ENCODE results near the gene GATA2. TPM values are rescaled to one million over a fixed set of nuclear protein-coding genes. Genes with fewer than 3 reads are reported as not detected.

The GATA2 gene
- total RNA-seq, 4 donors from 2014 or later, result 5.4 to 16.0 (median 8.1) TPM

DNA sequence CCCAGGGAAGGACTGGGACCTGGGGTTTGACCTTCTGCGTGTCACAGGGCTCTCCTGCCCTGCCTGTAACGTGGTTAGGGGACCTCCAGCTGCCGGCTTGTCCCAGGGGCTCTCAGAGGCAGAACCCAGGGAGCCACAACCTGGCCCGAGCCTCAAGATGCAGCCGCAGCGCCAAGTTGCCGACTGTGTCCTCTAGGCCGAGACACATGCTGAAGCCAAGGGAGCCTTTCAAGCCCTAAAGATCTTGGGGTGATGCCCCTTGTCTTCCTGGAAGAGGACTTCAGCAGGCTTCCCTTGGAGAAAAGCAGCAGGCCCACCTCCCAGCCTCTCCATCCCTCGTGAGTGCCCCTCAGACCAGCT is 33.6 kb downstream of the GATA2 start:
- WGBS, 2 donors (ENCODE audit: low coverage in 1 of 2), result 80% methylated on average over 8 of the region's 9 CpGs; no CpG with 5 or more reads in 1 of the 2 donors
- Histone ChIP-seq H3K4me3 (no peak overlapping the region), H3K36me3 (no peaks in the 10 kb centered on the region), H3K9me3 (no peaks in the 10 kb centered on the region), H3K27ac (no peak overlapping the region), H3K4me1 (no peaks in the 10 kb centered on the region), H3K27me3 (peaks cover 38% of the 10 kb centered on the region)
- TF ChIP-seq CTCF (IDR thresholded peaks at IDR 0.05), result no peak
- TF ChIP-seq EP300 (IDR thresholded peaks at IDR 0.05), result no peak
- TF ChIP-seq POLR2A (IDR thresholded peaks at IDR 0.05), result no peak
- TF ChIP-seq POLR2AphosphoS5 (IDR thresholded peaks at IDR 0.05), result no peak
- no peak for ATAC-seq

GRCh38 chr3:128458746-128459460 is 34.1 kb downstream of the GATA2 start:
- WGBS, 2 donors (ENCODE audit: low coverage in 1 of 2), result 65 to 100% methylated on average over 2 to 5 of the region's 18 CpGs
- Histone ChIP-seq H3K9me3 (no peaks in the 10 kb centered on the region), H3K4me3 (no peak overlapping the region), H3K27me3 (peaks cover 43% of the 10 kb centered on the region), H3K27ac (no peak overlapping the region), H3K4me1 (no peaks in the 10 kb centered on the region), H3K36me3 (no peaks in the 10 kb centered on the region)
- TF ChIP-seq EP300 (IDR thresholded peaks at IDR 0.05) (no peak), POLR2AphosphoS5 (IDR thresholded peaks at IDR 0.05) (no peak), POLR2A (IDR thresholded peaks at IDR 0.05) (no peak), CTCF (IDR thresholded peaks at IDR 0.05) (no peak)
- ATAC-seq, result no peak

DNA sequence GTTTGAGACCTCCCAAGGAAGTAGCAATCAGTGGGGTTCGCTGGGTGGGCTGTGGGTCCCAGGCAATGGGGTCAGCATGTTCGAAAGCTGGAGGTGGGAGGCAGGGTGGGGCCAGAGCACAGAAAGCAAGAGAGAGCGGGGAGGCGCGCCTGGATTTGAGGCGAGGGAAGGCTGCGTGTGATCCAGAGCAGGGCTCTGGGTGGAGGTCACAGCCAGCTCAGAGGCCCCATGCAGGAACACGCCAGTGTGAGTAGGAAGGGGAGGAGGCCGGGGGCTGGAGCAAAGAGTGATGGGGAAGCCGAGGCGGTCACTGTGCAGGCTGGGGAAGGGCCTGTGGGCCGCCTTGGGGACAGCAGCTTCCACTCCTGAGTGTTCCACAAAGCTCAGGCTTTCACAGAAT is 35.1 kb downstream of the GATA2 start:
- H3K9me3 ChIP-seq, result no peaks in the 10 kb centered on the region
- no peaks in the 10 kb centered on the region for H3K4me1 ChIP-seq
- H3K27ac ChIP-seq, result no peak overlapping the region
- no peak overlapping the region for H3K4me3 ChIP-seq
- H3K27me3 ChIP-seq, result peaks cover 46% of the 10 kb centered on the region
- H3K36me3 ChIP-seq, result no peaks in the 10 kb centered on the region
- whole genome bisulfite sequencing, 2 donors (ENCODE audit: low coverage in 1 of 2), result 66% methylated on average over 11 of the region's 12 CpGs; no CpG with 5 or more reads in 1 of the 2 donors
- TF ChIP-seq POLR2AphosphoS5 (IDR thresholded peaks at IDR 0.05) (no peak), EP300 (IDR thresholded peaks at IDR 0.05) (no peak), CTCF (IDR thresholded peaks at IDR 0.05) (no peak), POLR2A (IDR thresholded peaks at IDR 0.05) (no peak)
- no peak for ATAC-seq

- WGBS, 2 donors (ENCODE audit: low coverage in 1 of 2), result 40 to 83% methylated on average over 3 to 6 of the region's 27 CpGs
- no peaks in the 10 kb centered on the region for H3K9me3 ChIP-seq
- TF ChIP-seq POLR2AphosphoS5 (IDR thresholded peaks at IDR 0.05) (no peak), EP300 (IDR thresholded peaks at IDR 0.05) (no peak), POLR2A (IDR thresholded peaks at IDR 0.05) (no peak), CTCF (IDR thresholded peaks at IDR 0.05) (no peak)
- no peak for ATAC-seq
- H3K4me3 ChIP-seq, result no peak overlapping the region
- no peaks in the 10 kb centered on the region for H3K36me3 ChIP-seq
- no peak overlapping the region for H3K27ac ChIP-seq
- H3K4me1 ChIP-seq, result no peaks in the 10 kb centered on the region
- H3K27me3 ChIP-seq, result peaks cover 55% of the 10 kb centered on the region
Observed at GRCh38 chr3:128456776-128457715, 36.0 kb downstream of the GATA2 start.

Measured in gastroesophageal sphincter (tissue), 4 donors.